MM.1S (cell line): ENCODE results near the gene TTLL5.

ENCODE experiments used
- CTCF ChIP-seq: fragments of 300-600 bp; sonication (generic); IDR thresholded peaks from 2 replicates; pipeline ENCODE4 v1.5.1; 2016; ENCODE audit warnings: antibody characterized with exemption, low read length, mixed read lengths
- EZH2 ChIP-seq: fragments of 300-600 bp; sonication (generic); optimal IDR thresholded peaks from 2 replicates; pipeline ENCODE3; 2017; ENCODE audit warnings: low read depth, mild to moderate bottlenecking, antibody characterized with exemption, low read length, mixed read lengths
- EZH2phosphoT487 ChIP-seq: fragments of 300-600 bp; sonication (generic); IDR thresholded peaks from 2 replicates; pipeline ENCODE4 v1.6.1; 2018; ENCODE audit warnings: antibody characterized with exemption, low read length

GRCh38 chr14:75934998-75935628 lies 274.1 kb downstream of the TTLL5 start:
- TF ChIP-seq CTCF (no peak), EZH2phosphoT487 (no peak), EZH2 (no peak)
